Activated T-cell treated with anti-CD3 and anti-CD28 coated beads, Interleukin-2, amount 50 U/mL, for 4 hours (primary cell): ENCODE results near the gene UPK3A. TPM values are rescaled to one million over a fixed set of nuclear protein-coding genes. Genes with fewer than 3 reads are reported as not detected.
"Not testable (repeated sequence)": the region's sequence is repeated elsewhere in the genome, so short reads cannot be mapped to it uniquely, and the experiment has no call there.

Experiments used
- ATAC-seq, 2 donors: fragments of 200-7000 bp; cut with Tn5 transposase; one replicate each; pipeline ENCODE4 v1.10.0; 2021
- DNase-seq: peaks from one replicate; pipeline ENCODE4 v3.0.0-alpha.2; 2020
- H3K27me3 Mint-ChIP-seq: one replicate; pipeline ENCODE4 v1.8.0; 2021; ENCODE audit warnings: low read depth, mixed read lengths
- H3K36me3 Mint-ChIP-seq: one replicate; pipeline ENCODE4 v1.8.0; 2022; ENCODE audit warnings: mixed read lengths; ENCODE audit not compliant: insufficient read depth
- H3K4me1 Mint-ChIP-seq: one replicate; pipeline ENCODE4 v1.8.0; 2021; ENCODE audit warnings: low read depth, mixed read lengths
- H3K4me3 Mint-ChIP-seq: one replicate; pipeline ENCODE4 v1.8.0; 2021; ENCODE audit warnings: mild to moderate bottlenecking, moderate library complexity, mixed read lengths
- H3K9me3 Mint-ChIP-seq: one replicate; pipeline ENCODE4 v1.8.0; 2021; ENCODE audit warnings: mixed read lengths
- total RNA-seq, 3 donors: library from RNA; stranded (reverse); gene quantifications; one replicate each; pipeline ENCODE4 v1.2.1, GENCODE V29; 2021

Gene UPK3A
- total RNA-seq, 3 donors from 2014 or later = not detected

GRCh38 chr22:45317551-45318167 is 32.9 kb downstream of the UPK3A start:
- Mint-ChIP-seq H3K36me3 (peaks cover 10% of the 10 kb centered on the region), H3K4me1 (peaks cover 87% of the 10 kb centered on the region), H3K9me3 (no peaks in the 10 kb centered on the region), H3K27me3 (no peaks in the 10 kb centered on the region), H3K4me3 (peak overlapping the region; percentile 78)
- ATAC-seq (no peak), DNase-seq (no peak)

GRCh38 chr22:45318168-45318557 is 33.4 kb downstream of the UPK3A start:
- peak overlapping the region; percentile 78 for H3K4me3 Mint-ChIP-seq
- peak; percentile 82 to 89 for ATAC-seq
- peaks cover 86% of the 10 kb centered on the region for H3K4me1 Mint-ChIP-seq
- H3K36me3 Mint-ChIP-seq = peaks cover 9% of the 10 kb centered on the region
- no peaks in the 10 kb centered on the region for H3K27me3 Mint-ChIP-seq
- H3K9me3 Mint-ChIP-seq = no peaks in the 10 kb centered on the region
- DNase-seq = peak; percentile 84

- peak; percentile 29 for DNase-seq
- peak overlapping the region; percentile 78 for H3K4me3 Mint-ChIP-seq
- no peaks in the 10 kb centered on the region for H3K27me3 Mint-ChIP-seq
- peaks cover 14% of the 10 kb centered on the region for H3K36me3 Mint-ChIP-seq
- no peaks in the 10 kb centered on the region for H3K9me3 Mint-ChIP-seq
- peak; percentile 72 to 78 for ATAC-seq
- peaks cover 89% of the 10 kb centered on the region for H3K4me1 Mint-ChIP-seq
Observed at GRCh38 chr22:45318558-45319323, 34.0 kb downstream of the UPK3A start.

- ATAC-seq (no peak), DNase-seq (no peak)
- Mint-ChIP-seq H3K27me3 (no peaks in the 10 kb centered on the region), H3K4me1 (peaks cover 90% of the 10 kb centered on the region), H3K4me3 (peak overlapping the region; percentile 78), H3K36me3 (peaks cover 20% of the 10 kb centered on the region), H3K9me3 (no peaks in the 10 kb centered on the region)
Observed at GRCh38 chr22:45319324-45319685, 34.6 kb downstream of the UPK3A start.

- Mint-ChIP-seq H3K9me3 (no peaks in the 10 kb centered on the region), H3K27me3 (no peaks in the 10 kb centered on the region), H3K36me3 (peaks cover 23% of the 10 kb centered on the region), H3K4me3 (peak overlapping the region; percentile 78), H3K4me1 (peaks cover 86% of the 10 kb centered on the region)
- ATAC-seq (no peak), DNase-seq (no peak)
Observed at GRCh38 chr22:45320357-45320976, 35.7 kb downstream of the UPK3A start.

GRCh38 chr22:45321827-45322226 is 37.1 kb downstream of the UPK3A start:
- no peak for DNase-seq
- ATAC-seq = no peak
- peak overlapping the region; percentile 13 for H3K4me3 Mint-ChIP-seq
- H3K9me3 Mint-ChIP-seq = no peaks in the 10 kb centered on the region
- peaks cover 73% of the 10 kb centered on the region for H3K4me1 Mint-ChIP-seq
- peaks cover 26% of the 10 kb centered on the region for H3K36me3 Mint-ChIP-seq
- no peaks in the 10 kb centered on the region for H3K27me3 Mint-ChIP-seq

GRCh38 chr22:45322873-45323525 is 38.2 kb downstream of the UPK3A start:
- Mint-ChIP-seq H3K36me3 (peaks cover 31% of the 10 kb centered on the region), H3K4me3 (no peak overlapping the region), H3K27me3 (no peaks in the 10 kb centered on the region), H3K9me3 (no peaks in the 10 kb centered on the region), H3K4me1 (peaks cover 61% of the 10 kb centered on the region)
- DNase-seq (no peak), ATAC-seq (no peak)

GRCh38 chr22:45323695-45324094 is 38.9 kb downstream of the UPK3A start:
- no peak for DNase-seq
- Mint-ChIP-seq H3K4me1 (peaks cover 54% of the 10 kb centered on the region), H3K27me3 (no peaks in the 10 kb centered on the region), H3K9me3 (no peaks in the 10 kb centered on the region), H3K4me3 (no peak overlapping the region), H3K36me3 (peaks cover 31% of the 10 kb centered on the region)
- no peak for ATAC-seq

- DNase-seq (no peak), ATAC-seq (no peak)
- no peak overlapping the region for H3K4me3 Mint-ChIP-seq
- no peaks in the 10 kb centered on the region for H3K9me3 Mint-ChIP-seq
- no peaks in the 10 kb centered on the region for H3K27me3 Mint-ChIP-seq
- H3K36me3 Mint-ChIP-seq = peaks cover 36% of the 10 kb centered on the region
- peaks cover 48% of the 10 kb centered on the region for H3K4me1 Mint-ChIP-seq
Observed at GRCh38 chr22:45324311-45324711, 39.6 kb downstream of the UPK3A start.

- peaks cover 16% of the 10 kb centered on the region for H3K4me1 Mint-ChIP-seq
- not testable (repeated sequence) for H3K9me3 Mint-ChIP-seq, DNase-seq, H3K27me3 Mint-ChIP-seq, ATAC-seq, H3K4me3 Mint-ChIP-seq
- peaks cover 36% of the 10 kb centered on the region for H3K36me3 Mint-ChIP-seq
Observed at GRCh38 chr22:45328261-45328660, 43.5 kb downstream of the UPK3A start.

- Mint-ChIP-seq H3K36me3 (peaks cover 29% of the 10 kb centered on the region), H3K27me3 (no peaks in the 10 kb centered on the region), H3K9me3 (no peaks in the 10 kb centered on the region), H3K4me3 (no peak overlapping the region), H3K4me1 (peaks cover 10% of the 10 kb centered on the region)
- DNase-seq (no peak), ATAC-seq (no peak)
Observed at GRCh38 chr22:45328822-45329529, 44.2 kb downstream of the UPK3A start.

GRCh38 chr22:45329530-45329936 is 44.8 kb downstream of the UPK3A start:
- Mint-ChIP-seq H3K36me3 (peaks cover 29% of the 10 kb centered on the region), H3K9me3 (no peaks in the 10 kb centered on the region), H3K4me1 (peaks cover 11% of the 10 kb centered on the region), H3K4me3 (no peak overlapping the region), H3K27me3 (no peaks in the 10 kb centered on the region)
- no peak for DNase-seq
- no peak for ATAC-seq

GRCh38 chr22:45330548-45330947 is 45.8 kb downstream of the UPK3A start:
- DNase-seq = no peak
- no peak for ATAC-seq
- Mint-ChIP-seq H3K4me3 (no peak overlapping the region), H3K27me3 (no peaks in the 10 kb centered on the region), H3K9me3 (no peaks in the 10 kb centered on the region), H3K36me3 (peaks cover 25% of the 10 kb centered on the region), H3K4me1 (peaks cover 5% of the 10 kb centered on the region)

GRCh38 chr22:45331486-45331885 is 46.7 kb downstream of the UPK3A start:
- Mint-ChIP-seq H3K4me3 (no peak overlapping the region), H3K9me3 (no peaks in the 10 kb centered on the region), H3K4me1 (peaks cover 5% of the 10 kb centered on the region), H3K27me3 (no peaks in the 10 kb centered on the region), H3K36me3 (peaks cover 32% of the 10 kb centered on the region)
- DNase-seq = no peak
- no peak for ATAC-seq
